Stimulated activated CD4-positive, alpha-beta T cell treated with anti-CD3 and anti-CD28 coated beads, TNF-alpha, amount 100 ng/mL, for 1 hour (primary cell): Measurements from ENCODE around the gene RAVER1.

ENCODE experiments used
- DNase-seq, 3 donors: peaks; one replicate each; pipeline ENCODE4 v3.0.0-alpha.2; 2020; ENCODE audit warnings: low read depth in 3 of 3, low spot score in 1 of 3

The RAVER1 gene

DNA sequence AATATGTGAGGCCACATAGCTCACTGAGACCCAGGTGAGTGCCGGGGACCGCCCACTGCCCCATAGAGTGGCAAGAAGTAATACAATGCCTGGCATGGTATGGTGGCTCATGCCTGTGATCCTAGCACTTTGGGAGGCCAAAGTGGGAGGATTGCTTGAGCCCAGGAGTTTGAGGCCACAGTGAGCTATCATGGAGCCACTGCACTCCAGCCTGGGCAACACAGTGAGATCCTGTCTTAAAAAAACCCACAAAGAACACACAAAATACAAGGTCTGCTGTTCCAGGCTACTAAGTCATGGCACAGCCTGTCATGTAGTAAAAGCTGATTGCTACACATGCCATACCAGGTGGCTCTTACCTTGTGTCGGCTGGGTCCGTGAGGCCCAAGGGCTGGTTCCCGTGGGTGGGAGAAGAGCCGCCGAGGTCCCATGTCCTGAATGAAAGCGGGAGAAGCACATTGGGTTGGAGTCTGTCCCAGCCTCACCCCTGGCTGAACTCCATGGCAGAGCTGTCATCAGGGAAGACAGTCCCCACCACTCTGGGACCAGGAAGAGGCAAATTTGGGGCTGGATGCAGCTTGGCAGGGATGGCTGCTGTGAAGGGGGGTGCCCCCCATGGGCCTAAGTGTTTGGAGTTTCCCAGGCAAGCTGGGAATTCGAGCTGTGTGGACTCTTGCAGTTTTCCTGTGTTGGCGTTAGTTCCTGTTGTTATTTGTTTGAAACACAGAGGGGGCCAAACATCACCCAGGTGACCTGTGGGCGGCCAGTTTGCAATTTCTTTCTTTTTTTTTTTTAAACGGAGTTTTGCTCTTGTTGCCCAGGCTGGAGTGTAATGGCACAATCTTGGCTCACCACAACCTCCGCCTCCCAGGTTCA, 14.3 kb downstream of the RAVER1 start:
- DNase-seq, result no peak

DNA sequence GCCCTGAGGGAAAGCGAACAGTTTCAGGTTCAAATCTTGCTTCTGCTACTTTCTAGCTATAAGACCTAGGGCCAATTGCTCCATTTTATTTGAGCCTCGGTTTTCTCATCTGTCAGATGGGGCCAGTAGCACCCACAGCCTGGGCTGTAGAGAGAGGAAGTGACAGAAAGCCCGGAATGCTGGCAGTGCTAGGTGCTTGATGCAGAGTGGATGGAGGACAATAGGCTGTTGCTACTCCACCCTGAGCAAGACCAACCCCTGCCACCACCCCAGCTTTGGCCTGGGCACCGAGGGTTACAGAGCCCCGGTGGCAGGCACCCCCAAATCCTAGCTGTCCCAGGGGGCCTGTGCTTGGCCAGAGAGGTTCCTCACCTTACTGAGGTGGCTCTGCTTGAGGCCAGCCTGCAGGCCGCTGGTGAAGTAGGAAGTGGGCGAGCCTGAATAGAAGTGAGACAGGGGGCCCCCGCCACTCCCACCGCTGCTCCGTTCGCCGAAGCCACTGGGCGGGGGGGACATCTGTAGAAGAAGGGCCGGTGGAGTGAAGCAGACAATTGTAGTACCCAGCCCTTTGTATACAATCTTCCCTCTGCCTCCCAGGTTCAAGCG, 15.4 kb downstream of the RAVER1 start:
- no peak for DNase-seq

DNA sequence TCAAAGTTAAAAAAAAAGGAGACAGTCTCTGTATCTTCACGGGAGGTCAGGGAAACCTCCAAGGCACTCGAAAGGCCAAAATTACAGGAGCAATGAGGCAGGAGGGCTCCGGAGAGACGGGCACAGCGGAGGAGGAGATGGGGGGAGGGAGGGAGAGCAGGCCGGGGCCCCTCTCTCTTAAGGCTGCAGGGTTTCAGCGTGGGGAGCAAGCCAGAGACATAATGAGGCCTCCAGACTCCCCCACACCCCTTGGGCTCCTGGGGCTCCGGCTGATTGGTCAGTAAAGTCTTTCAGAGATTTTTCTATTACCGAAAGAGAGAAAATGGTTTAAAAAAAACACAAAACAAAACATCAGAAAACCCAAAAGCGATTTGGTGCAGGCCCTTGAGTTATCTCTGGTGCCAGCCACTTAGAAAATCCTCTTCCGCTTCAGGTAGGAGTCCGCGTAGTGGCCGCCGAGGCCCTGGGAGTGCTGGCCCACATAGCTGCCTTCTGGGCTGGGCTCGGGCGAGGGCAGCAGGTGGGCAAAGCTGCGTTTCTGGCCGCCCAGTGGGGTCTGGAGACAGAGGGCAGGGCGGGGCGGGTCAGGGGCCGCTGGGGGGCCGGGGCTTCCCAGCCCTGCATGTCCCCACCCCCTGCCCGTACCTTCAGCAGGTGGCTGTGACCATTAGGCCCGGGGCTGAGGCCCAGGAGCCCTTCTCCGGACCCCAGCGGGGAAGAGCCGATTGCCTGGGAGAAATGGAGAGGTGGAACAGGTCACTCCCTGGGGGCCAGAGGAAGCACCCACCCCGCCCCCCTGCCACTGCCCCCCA, 16.1 kb downstream of the RAVER1 start:
- DNase-seq, result no peak

DNA sequence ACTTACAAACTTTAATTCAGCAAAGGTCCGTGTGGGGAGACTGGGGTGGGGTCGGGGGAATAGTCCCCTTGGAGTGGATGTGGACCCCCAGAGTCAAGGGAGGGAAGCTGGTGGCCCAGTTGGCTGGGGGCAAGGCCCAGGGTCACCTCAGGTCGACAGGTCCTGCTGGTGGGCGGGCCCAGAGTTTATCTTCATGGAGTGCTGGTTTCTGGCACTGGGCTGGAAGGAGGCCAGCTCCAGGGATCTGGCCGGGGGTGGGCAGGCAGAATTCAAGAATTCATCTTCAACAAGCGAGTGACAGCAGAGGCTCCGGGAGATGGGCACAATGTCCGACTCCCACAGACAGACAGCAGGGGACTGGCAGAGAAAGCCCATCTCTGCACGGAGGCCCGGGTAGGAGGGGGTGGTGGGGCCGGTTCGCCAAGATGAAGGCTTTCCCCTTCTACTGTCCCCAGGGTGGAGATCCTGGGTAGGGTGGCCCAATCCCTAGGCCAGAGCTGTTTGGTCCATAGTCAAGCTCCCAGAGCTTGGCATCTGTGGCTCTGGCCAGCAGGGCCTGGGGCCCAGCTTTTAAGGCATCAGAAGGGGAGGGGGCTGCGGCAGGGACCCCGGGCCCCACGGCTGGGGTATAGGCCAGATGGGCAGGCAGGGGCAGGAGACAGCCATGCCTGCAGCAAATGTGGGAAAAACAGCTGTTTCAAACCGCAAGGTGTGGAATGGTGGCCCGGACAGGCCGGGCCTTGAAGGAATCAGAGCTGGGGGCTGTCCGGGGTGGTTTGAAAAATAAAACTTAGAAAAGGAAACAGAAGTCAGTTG, 16.9 kb downstream of the RAVER1 start:
- DNase-seq, result no peak

DNA sequence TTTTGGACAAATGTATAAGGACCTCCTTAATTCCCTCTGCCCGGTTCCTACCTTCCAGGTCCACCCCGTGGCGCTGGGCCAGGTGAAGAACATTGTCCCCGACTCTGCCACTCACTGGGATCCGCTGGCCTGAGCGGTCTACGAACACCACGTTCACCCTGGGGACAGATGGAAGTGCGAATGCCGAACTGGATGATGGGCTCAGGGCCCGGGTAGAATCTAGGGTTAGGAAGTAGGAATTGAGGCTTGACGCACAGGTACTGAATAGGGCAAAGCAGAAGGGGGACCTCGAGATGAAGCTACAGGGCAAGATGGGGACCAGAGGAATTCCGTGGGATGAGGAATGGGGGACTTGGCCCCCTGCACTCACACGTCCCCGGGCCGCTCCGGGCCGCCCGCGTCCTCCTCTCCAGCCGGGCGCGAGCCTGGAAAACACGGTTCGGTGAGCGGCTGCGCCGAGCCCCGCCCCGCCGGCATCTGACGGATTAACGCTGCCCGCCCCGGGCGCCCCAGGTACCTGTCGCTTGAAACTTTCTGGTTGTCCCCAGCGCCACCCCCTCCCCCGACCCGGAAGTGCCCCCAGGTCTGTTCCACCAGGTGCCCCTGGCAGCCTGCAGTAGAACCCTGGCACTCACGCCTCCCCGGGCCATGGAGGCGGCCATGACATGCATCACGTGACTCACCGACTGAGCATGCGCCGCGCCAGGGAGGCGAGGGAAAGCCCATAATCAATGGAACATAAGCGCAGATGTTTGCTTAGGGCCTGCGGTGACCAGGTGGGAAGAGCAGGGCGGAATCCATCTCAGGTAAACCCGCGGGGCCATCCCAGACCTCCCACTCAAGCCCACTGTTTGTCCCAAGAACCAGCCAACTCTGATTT, 17.8 kb downstream of the RAVER1 start, which contains the start of gene FDX2:
FDX2 (minus strand) TSS at position 681 of the 880 bp plus-strand sequence; CDS start at position 662, 19 bp downstream.
- peak; percentile 83 to 93 (median 83) for DNase-seq

DNA sequence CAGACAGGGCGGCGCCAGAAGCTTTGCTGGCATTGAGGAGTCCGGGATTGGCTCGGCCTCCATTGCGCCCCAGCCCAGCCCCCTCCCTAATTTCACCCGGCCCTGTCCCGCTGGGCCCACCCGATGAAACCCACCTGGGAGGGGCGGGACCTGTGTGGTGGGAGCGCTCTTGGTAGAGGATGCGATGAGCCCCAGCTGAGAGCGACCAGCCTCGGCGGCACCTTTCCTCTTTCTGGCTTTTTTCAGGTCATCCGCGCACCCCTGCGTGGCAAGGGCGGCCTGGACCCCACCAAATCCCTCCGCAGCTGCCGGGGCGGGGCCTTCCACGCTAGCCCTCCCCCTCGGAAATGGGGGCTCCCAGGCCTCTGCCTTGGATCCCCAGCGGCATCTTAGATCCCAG, 23.9 kb downstream of the RAVER1 start, which contains the start of gene ZGLP1:
ZGLP1 (minus strand) TSS at position 393 of the 400 bp plus-strand sequence.
- DNase-seq, result no peak

DNA sequence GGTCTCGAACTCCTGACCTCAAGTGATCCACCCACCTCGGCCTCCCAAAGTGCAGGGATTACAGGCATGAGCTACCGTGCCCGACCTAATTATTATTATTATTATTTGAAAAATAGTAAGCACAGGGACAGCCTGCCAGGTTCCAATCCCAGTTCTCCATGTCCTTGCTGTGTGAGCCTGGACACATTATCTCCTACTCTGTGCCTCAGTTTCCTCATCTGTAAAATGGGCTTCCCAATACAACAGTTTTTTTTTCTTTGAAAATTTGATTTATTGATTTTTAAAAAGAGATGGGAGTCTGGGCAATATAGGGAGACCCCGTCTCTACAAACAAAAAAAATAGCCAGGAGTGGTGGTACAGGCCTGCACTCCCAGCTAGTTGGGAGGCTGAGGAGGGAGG, 27.0 kb downstream of the RAVER1 start:
- DNase-seq, result no peak

DNA sequence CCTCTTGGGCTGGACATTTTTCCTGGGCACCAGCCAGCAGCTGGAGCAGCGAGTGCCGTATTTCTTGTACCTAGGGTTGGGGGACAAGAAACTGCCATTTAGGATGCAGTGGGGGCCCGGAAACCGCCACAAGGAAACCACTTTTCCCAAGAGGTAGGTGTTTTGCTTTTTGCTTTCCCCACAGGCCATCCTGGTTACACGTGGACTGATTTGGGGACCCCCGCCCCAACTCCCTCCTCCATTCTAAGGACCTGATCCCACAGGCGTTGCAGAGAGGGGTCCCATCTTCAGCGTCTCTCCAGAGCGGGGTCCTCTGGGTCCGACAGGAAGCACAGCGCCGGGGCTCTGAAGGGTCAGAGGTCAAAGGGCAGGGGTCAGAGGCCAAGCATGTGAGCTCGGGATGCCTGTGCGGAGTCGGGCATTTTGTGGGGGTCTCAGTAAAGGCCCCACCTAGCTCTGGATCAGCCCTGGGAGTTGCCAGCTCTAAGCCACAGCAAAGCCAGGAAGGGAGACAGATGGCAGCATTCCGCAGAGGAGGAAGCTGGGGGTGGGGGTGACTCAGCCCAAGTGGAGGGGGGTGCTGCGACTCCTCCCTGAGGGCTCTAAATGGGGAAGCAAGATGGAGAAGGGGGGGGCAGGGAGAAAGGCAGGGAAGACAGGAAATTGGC, 28.1 kb downstream of the RAVER1 start:
- no peak for DNase-seq

DNA sequence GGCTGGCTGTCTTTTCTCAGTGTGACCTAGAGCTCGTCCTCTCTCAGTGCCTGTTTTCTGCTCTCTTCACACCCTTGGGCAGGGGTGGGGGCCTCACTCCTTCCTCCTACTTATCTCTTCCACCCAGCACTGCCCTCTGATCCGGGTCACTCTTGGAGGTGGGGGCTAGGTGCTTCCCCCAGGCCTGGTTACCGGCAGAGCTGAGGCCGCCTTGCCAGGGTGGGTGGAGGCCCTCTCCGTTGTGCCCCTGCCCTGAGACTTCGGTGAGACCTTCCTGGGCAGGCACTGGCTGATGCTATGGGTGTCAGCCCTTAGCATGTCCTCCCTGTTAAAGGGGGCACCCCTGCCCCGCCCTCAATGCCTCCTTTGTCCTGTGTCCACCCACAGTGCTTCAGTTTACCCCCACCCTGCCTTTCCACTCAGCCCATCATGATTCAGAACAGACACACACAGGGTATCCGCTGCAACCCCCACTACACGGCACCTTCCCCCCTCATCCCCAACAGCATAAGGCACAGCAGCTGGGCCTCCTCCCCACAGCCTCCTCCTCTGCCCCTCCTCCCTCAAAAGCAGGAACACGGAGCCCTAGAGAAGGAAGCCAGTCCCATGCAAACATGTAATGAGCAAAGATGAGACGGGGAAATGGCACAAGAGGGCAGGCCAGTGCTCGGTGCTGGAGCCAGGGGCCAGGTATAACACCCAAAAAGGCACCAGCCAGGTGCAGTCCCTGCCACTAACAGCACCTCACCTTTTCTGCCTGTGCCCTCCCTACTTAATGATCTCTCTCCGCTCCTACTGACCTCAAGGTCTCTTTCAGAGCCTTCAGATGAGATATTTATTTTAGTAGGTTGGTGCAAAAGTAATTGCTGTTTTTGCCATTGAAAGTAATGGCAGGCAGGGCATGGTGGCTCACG, 33.5 kb downstream of the RAVER1 start:
- DNase-seq, result no peak

DNA sequence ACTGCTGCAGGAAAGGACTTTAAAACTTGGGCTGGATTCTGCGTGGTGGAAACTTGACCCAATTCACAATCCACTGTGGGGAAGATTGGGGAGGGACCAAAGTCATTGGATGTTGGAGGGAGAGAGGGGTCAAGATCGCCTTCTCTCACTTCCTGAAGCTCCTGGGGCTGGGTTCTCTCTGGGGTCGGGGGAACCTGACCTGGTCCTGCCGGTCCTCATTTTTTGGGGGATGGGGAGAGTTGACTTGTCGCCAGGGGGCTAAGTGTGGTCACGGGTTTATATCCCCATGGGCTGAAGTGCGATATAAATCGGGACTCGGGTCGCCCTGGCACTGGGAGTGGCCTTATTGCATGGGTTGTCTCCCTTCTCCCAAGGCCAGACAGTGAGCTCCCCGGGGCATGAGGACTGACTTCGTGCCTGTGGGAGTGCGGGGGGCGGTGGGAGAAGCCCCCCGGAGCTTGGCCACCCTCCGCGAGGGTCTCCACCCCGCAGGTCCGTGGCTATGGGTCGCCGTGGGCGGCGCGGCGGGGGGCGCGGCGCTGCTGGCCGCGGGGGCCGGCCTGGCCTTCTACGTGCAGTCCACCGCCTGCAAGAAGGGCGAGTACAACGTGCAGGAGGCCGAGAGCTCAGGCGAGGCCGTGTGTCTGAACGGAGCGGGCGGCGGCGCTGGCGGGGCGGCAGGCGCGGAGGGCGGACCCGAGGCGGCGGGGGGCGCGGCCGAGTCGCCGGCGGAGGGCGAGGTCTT, 37.3 kb downstream of the RAVER1 start:
- no peak for DNase-seq

DNA sequence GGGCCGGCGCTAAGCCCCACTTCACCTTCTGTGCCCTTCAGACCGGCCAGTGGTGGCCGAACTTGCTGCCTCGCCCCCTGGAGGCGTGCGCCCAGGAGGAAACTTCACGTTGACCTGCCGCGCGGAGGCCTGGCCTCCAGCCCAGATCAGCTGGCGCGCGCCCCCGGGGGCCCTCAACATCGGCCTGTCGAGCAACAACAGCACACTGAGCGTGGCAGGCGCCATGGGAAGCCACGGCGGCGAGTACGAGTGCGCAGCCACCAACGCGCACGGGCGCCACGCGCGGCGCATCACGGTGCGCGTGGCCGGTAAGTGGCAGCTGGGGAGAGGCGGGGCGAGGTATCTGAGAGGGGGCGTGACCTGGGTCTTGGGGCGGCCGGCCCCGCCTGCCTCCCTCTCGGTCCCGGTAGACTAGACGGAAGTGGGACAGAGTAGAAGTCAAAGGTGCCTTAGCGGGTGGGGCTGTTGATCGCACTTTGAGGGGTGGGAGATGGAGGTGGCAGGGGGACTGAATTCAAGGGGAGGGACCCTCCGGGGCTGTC, 38.0 kb downstream of the RAVER1 start:
- peak in 1 of 3 donors; percentile 34 for DNase-seq

DNA sequence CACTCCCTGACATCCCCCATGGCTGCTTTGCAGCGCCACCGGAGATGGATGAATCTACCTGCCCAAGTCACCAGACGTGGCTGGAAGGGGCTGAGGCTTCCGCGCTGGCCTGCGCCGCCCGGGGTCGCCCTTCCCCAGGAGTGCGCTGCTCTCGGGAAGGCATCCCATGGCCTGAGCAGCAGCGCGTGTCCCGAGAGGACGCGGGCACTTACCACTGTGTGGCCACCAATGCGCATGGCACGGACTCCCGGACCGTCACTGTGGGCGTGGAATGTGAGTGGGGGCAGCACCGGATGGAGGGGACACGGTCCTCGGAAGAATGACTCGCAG, 39.0 kb downstream of the RAVER1 start:
- DNase-seq, result no peak

DNA sequence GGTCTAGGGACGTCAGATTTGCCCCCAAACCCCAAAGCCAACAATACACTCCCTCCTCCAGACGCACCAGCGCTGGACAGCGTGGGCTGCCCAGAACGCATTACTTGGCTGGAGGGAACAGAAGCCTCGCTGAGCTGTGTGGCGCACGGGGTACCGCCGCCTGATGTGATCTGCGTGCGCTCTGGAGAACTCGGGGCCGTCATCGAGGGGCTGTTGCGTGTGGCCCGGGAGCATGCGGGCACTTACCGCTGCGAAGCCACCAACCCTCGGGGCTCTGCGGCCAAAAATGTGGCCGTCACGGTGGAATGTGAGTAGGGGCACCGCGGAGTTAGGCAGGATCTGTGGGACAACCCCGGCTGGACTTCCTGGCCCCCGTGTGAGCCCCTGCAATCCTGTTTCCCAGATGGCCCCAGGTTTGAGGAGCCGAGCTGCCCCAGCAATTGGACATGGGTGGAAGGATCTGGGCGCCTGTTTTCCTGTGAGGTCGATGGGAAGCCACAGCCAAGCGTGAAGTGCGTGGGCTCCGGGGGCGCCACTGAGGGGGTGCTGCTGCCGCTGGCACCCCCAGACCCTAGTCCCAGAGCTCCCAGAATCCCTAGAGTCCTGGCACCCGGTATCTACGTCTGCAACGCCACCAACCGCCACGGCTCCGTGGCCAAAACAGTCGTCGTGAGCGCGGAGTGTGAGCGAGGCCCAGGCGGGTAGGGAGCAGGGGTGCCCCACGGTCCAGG, 39.5 kb downstream of the RAVER1 start:
- no peak for DNase-seq

DNA sequence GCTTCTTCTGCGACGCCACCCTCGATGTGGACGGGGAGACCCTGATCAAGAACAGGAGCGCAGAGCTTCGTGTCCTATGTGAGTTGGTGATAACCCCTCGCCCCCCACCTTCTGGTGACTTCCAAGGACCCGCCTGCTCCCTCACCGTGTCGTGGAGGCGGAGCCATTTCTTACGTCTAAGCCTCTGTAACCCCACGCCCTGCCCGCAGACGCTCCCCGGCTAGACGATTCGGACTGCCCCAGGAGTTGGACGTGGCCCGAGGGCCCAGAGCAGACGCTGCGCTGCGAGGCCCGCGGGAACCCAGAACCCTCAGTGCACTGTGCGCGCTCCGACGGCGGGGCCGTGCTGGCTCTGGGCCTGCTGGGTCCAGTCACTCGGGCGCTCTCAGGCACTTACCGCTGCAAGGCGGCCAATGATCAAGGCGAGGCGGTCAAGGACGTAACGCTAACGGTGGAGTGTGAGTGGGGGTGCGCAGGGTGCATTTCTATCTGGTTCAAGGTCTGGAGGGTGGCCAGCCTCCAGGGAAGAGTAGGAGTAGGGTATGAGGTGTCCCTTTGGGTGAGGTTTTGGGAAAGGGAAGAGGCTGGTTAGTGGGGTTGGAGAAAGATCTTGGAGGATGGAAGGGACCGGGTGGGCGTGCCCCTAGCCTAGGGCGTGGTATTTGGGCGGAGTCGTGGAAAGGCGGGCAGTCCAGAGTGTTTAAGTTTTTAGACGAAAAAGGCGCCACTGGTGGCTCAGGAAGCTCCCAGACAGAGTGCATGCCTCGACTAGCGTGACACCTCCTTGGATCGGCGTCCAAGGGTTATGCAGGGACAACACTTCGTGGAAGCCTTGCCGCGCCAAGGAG, 40.3 kb downstream of the RAVER1 start:
- DNase-seq, result no peak

DNA sequence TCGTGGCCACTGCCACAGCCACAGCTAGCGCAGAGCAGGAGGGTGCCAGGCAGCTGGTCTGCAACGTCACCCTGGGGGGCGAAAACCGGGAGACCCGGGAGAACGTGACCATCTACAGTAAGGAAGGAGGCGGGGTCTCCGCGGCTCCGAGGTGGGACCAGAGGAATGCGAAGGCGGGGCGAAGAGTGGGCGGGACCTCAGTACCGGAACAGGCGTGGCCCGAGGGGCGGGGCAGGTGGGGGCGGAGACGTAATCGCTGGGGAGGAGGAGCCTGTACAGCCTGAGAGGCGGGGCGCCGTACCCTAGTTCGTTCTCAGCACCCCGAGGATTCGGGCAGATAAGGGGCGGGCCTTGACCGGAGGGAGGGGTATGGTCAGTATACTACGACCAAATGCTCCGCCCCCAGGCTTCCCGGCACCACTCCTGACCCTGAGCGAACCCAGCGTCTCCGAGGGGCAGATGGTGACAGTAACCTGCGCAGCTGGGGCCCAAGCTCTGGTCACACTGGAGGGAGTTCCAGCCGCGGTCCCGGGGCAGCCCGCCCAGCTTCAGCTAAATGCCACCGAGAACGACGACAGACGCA, 41.0 kb downstream of the RAVER1 start:
- DNase-seq, result no peak
